GM21528 (cell line): ENCODE data around the gene DLX1.
A peak's percentile ranks its signal among the peaks of the same experiment; 100 is the strongest.

Experiments used
- ATAC-seq: cut with Tn5 transposase; IDR thresholded peaks from one replicate; pipeline ENCODE4 v1.9.1; 2021; ENCODE audit warnings: mild to moderate bottlenecking, moderate library complexity; ENCODE audit not compliant: unreplicated experiment, low FRiP score

The DLX1 gene

GRCh38 chr2:172084645-172085459 is 455 bp upstream of the DLX1 start:
- peak; percentile 88 for ATAC-seq

DNA sequence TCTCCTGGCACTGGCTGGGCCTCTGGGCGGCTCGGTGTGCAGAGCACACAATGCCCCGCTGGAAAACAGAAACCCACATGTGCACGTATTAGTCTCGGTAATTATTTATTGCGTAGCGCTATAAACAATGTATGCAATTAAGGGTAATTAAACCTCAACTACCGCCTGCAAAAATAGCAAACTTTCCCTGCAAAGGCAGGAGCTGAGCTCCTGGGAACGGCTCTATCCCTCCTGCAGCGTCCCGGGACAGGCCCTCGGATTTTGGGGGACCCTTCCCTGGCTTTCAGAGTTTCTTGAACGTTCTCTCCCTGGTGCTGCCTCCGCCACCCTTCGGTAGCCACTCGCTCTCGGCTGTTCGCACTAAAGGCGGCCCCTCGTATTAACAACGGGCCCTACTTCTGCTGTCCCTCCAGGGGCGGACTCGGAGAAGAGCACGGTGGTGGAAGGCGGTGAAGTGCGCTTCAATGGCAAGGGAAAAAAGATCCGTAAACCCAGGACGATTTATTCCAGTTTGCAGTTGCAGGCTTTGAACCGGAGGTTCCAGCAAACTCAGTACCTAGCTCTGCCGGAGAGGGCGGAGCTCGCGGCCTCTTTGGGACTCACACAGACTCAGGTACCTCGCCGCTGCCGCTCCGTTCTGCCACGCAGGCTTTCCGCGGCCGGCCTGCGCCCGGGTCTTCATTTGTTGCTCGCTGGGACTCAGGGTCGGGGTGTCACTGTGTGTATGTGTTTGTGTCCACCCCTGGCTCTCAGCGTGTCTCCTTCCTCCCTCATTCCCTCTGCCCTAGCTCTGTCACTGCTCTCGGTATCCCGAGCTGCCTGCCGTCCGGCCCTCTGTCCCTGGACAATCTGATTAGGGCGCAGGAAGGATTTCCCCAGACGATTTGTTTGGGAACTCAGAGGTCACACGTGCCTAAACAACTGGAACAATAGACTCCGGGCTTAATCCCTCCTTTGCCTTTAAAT is 1.2 kb downstream of the DLX1 start:
- ATAC-seq = no peak

- no peak for ATAC-seq
Observed at GRCh38 chr2:172087207-172087779, 2.0 kb downstream of the DLX1 start.

DNA sequence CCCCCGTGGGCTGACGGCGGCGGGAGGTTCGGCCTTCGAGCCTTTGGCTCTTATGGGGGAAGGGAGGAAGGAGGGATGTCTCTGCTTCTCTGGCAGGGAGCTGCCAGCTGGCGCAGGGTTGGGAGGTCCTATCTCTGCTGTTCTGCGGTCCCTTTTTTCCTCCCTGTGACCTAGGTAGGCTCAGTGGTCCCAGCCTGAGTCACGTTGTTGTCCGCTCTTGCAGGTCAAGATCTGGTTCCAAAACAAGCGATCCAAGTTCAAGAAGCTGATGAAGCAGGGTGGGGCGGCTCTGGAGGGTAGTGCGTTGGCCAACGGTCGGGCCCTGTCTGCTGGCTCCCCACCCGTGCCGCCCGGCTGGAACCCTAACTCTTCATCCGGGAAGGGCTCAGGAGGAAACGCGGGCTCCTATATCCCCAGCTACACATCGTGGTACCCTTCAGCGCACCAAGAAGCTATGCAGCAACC is 2.5 kb downstream of the DLX1 start:
- no peak for ATAC-seq

DNA sequence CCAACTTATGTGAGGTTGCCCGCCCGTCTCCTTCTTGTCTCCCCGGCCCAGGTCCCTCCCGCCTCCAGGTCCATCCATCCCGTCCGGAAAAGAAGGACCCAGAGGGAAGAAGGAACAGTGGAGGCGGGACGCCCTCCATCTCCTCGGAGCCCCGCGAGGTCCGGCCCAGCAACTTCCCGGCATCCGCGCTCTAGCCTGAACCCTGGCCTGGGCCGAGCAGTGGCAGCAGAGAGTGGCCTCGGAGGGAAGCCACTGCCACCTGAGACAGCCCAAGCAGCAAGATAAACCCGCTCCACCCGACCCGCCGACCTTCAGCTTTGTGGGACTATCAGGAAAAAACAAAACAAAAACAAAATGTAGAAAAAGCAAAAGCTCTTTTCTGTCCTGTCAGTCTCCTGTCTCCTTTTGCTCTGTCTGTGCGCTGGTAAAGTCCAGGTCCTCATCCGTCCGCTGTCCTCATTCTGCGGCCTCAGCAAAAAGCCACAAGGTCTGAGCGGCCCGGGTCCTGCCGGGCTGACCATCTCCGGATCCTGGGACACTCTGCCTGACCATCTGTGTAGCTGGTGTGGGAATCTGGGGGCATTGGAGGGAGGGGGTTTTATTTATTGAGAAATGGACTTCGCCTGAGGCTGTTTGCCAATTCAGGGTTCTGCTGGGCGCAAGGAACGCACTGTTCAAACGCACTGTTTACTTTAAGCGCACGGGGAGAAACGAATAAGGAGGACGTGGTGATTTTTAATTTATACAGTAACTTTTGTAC is 3.1 kb downstream of the DLX1 start:
- ATAC-seq = no peak

GRCh38 chr2:172089005-172089504 is 3.7 kb downstream of the DLX1 start:
- ATAC-seq = no peak

GRCh38 chr2:172089633-172090032 is 4.3 kb downstream of the DLX1 start:
- ATAC-seq = no peak

- ATAC-seq = no peak
Observed at GRCh38 chr2:172090044-172090961, 5.0 kb downstream of the DLX1 start.

GRCh38 chr2:172091000-172091641 is 5.8 kb downstream of the DLX1 start:
- no peak for ATAC-seq

GRCh38 chr2:172091761-172092566 is 6.7 kb downstream of the DLX1 start:
- ATAC-seq = no peak

DNA sequence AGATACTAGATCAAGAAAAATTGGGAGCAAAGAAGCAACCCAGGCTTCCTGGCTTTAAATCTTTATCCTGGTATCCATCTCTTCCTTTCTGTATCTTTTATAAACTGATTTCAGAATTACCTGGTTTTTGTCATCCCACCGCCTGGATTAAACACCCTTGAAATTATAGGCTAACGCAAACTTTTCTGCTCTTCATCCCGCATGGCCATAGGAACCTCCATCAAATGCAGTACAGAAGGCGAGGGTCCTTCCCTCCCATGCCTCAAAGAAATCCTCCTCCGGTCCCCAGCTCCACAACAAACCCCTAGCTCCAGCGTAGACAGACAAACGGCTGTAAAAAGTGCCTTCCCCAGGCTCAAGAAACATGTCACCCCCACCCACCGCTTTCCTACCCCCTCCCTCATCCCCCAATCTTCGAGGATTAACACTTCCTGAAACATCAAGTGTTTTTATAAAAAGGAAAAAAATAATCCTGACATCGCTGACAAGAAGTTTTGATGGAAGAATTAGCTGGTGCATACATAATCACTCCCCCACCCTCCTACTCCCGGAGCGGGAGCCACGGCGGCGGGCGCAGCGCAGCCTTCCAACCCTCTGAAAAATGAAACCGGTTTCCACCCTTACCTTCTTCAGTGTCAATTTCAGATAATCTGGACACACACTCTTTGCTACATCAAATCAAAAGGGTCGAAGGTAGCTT is 7.6 kb downstream of the DLX1 start:
- no peak for ATAC-seq

DNA sequence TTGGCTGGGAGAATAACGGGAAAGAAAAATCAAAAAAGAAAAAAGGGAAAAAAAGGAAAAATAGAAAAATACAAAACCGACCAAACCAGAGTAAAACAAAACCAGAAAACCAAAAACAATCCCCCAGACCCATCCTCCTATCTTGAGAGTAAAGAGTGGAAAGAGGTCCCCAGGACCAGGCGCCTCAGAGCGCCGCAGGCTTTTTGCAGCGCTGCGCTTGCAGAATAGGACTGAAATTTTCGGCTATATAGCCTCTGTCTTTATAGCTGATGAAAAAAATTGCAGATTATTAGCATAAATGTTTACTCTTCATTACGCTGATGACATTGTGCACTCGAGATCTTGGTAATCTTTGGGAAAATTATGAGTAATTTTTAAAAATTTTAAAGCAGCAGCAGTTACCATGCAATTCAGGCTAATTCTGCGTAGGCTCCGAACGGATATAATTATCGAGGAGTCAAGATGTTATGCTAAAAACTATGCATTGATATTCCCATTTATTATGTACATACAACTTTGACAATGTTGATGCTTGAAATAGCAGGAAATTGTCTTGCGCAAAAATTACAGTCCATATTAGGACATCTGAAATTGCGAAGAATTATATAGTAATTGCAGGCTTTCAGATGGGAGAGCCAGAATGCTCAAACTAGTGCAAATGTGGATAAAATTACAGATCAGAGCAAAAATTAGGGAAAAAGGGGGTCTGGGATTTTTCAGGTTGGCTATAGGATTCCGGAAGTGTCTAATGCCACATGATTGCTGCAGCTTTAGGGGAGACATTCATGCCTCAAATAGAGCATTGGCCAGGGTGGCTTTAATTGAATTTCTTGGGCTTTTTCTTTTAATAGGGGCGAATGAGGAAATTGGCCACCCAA is 8.3 kb downstream of the DLX1 start:
- no peak for ATAC-seq

DNA sequence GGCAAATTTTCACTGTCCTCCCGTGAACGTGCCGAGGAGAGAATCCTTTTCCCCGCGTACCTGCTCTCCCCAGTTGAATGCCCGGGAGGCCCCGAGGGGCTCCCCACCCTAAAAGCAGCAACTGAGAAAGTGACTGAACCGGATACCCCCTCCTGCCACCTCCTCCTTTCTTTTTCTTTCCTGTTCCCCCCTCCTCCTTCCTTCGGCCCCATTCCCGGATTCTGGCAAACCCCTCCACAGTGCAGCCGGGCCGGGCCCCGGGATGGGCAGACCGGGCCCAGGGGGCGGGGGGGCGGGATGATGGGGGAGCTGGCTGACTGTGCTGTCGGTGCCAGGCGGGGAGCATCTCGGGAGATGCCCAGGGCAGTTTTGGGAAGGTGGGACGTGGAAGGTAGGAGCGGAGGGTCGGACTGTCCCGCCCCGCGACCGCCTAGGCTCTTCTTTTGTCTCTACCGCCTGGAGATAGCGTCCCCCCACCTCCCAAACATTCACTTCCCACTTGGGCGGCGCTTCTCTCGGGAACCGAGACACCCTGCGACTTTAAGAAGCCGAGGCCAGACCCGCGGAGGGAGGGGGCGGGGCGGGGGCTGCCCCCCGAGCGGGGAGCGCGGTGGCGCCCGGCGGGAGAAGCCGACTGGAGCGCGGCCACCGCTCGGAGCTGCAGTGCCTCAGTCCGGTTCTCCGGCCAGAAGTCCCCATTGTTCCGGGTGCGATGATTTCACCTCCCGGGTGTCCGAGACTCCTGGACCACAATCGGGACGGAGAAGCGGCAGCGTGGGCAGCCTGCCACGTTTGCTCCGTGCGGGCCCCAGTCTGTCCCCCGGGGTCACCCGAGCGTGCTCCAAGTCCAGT is 9.2 kb downstream of the DLX1 start:
- ATAC-seq = no peak

DNA sequence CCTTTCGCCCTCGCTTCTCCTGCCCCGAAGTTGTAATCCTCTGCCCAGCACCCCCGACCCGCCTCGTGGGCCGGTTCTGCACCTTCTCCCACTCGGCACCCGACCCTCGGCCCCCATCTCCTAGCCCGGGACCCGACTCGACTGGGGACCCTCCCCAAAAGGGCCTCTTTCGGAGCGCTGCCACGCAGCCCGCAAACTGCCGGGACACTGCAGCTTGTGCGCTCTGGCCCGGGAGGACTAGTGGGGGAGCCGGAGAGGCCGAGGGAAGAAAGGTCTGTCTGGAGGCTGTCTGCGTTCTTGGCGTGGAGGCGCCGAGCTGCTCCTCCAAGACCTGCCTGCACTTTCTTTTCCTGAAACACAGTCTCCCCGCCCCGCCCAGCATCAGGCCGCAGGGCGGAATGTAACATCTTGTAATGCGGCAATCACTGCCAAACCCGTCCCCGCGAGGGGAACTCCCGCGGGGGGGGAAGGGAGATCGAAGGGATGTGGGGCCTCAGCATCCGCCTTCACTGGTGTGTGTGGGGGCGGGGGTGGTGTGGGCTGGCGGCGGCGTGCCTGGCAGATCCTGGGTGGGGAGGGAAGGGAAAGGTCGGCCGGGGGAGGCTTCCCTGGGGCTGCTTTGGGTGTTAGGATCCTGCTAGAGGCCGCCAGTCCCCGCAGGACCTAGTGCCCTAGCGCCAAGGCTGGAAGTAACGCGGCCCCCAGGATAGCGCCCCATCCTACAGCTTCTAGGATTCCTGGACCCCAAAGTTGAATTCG is 10.0 kb downstream of the DLX1 start:
- ATAC-seq = no peak
